ENCODE data around the gene GBA2.

DNA sequence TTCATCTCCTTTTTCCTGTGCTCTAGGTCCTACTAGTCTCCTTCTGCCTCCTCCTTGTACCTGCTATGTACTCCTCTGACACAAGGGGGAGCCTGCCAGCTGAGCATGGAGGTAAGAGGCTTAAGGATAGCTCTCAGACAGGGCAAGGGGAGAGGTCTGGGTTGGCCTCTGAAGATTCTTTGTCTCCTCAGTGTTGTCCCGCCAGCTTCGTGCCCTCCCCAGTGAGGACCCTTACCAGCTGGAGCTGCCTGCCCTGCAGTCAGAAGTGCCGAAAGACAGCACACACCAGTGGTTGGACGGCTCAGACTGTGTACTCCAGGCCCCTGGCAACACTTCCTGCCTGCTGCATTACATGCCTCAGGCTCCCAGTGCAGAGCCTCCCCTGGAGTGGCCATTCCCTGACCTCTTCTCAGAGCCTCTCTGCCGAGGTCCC is 12.8 kb downstream of the GBA2 start:
- TF ChIP-seq, protein P1, sequence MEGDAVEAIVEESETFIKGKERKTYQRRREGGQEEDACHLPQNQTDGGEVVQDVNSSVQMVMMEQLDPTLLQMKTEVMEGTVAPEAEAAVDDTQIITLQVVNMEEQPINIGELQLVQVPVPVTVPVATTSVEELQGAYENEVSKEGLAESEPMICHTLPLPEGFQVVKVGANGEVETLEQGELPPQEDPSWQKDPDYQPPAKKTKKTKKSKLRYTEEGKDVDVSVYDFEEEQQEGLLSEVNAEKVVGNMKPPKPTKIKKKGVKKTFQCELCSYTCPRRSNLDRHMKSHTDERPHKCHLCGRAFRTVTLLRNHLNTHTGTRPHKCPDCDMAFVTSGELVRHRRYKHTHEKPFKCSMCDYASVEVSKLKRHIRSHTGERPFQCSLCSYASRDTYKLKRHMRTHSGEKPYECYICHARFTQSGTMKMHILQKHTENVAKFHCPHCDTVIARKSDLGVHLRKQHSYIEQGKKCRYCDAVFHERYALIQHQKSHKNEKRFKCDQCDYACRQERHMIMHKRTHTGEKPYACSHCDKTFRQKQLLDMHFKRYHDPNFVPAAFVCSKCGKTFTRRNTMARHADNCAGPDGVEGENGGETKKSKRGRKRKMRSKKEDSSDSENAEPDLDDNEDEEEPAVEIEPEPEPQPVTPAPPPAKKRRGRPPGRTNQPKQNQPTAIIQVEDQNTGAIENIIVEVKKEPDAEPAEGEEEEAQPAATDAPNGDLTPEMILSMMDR (IDR thresholded peaks at IDR 0.05) = peak in 2 of 3 donors; percentile 39 to 50
- TF ChIP-seq POLR2A (IDR thresholded peaks at IDR 0.05) = no peak
